ENCODE measurements around the gene INSC. TPM values are rescaled to one million over a fixed set of nuclear protein-coding genes. Genes with fewer than 3 reads are reported as not detected.

The INSC gene
- total and polyA plus RNA-seq, 12 donors: 0.11 to 1.4 (median 0.61) TPM; not detected in 4

DNA sequence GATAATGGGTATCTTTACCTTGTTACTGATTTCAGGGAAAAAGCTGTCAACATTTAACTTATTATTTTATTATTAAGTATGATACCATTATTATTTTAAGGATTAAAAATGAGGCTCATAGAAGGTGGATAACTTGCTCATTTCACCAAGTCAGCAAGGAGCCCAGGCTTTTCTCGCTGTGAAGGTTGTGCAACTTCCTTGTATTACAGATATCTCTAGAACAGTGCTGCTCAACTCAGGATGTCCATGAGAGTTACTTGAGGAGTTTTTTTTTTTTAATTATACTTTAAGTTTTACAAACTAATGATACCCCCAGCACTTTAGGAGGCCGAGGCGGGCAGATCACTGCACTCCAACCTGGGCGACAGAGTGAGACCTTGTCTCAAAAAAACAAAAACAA, 98.2 kb downstream of the INSC start:
- H3K4me1 ChIP-seq (replicated peaks in 1 of 2): no peaks in the 10 kb centered on the region
- TF ChIP-seq, protein P1, sequence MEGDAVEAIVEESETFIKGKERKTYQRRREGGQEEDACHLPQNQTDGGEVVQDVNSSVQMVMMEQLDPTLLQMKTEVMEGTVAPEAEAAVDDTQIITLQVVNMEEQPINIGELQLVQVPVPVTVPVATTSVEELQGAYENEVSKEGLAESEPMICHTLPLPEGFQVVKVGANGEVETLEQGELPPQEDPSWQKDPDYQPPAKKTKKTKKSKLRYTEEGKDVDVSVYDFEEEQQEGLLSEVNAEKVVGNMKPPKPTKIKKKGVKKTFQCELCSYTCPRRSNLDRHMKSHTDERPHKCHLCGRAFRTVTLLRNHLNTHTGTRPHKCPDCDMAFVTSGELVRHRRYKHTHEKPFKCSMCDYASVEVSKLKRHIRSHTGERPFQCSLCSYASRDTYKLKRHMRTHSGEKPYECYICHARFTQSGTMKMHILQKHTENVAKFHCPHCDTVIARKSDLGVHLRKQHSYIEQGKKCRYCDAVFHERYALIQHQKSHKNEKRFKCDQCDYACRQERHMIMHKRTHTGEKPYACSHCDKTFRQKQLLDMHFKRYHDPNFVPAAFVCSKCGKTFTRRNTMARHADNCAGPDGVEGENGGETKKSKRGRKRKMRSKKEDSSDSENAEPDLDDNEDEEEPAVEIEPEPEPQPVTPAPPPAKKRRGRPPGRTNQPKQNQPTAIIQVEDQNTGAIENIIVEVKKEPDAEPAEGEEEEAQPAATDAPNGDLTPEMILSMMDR (IDR thresholded peaks at IDR 0.05): no peak
- TF ChIP-seq POLR2A (IDR thresholded peaks at IDR 0.05): no peak
- 82 to 88% (median 85%) methylated on average over 4 of the region's 4 CpGs for WGBS, 4 donors
- intact Hi-C loops (cut with DNase I): no loop called here
- H3K36me3 ChIP-seq (replicated peaks in 1 of 2): no peaks in the 10 kb centered on the region
- no peaks in the 10 kb centered on the region for H3K27me3 ChIP-seq
- no peak overlapping the region for H3K27ac ChIP-seq
- no peaks in the 10 kb centered on the region for H3K9me3 ChIP-seq (replicated peaks in 1 of 3)
- DNase-seq: no peak
- no peak overlapping the region for H3K4me3 ChIP-seq

DNA sequence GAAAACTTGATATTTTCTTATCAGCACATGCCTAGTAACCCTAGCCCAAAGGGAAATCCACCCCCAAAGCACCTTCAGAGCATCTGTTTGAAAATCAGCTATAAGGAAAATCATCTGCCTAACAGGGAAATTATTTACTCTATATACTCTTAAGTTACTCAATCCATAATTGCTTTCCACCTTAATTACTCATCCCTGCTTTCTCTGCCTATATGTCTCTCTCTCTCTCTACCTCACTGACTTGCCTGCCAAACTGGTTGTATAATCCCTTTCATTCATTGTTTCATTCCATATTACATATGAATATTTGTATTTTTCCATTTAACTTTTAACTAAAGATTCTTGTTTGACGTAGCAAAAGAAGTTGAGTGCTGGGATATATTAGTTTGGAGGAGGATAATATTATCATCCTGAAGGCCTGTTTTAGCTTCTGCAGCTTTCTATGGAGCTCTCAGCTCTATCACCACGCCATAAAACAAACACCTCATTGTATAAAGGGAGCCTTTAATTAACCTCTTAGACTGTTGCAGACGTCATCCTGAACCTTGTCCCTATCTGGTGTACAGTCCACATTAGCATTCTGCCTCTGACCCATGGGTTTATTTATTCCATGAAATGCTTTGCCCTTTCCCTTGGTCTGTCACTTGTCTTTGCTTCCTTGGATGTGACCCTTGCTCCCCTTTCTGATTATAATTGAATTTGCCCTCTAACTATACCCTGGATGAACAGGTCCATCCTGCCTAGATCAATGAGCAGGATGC, 98.9 kb downstream of the INSC start:
- no peak for DNase-seq
- Histone ChIP-seq H3K4me1 (replicated peaks in 1 of 2) (no peaks in the 10 kb centered on the region), H3K4me3 (no peak overlapping the region), H3K27ac (no peak overlapping the region), H3K27me3 (no peaks in the 10 kb centered on the region), H3K36me3 (replicated peaks in 1 of 2) (no peaks in the 10 kb centered on the region), H3K9me3 (replicated peaks in 1 of 3) (no peaks in the 10 kb centered on the region)
- 63 to 72% (median 68%) methylated on average over 3 of the region's 3 CpGs for WGBS, 4 donors
- intact Hi-C loops (cut with DNase I): no loop called here
- TF ChIP-seq, protein P1 (IDR thresholded peaks at IDR 0.05): no peak
- TF ChIP-seq POLR2A (IDR thresholded peaks at IDR 0.05): no peak

DNA sequence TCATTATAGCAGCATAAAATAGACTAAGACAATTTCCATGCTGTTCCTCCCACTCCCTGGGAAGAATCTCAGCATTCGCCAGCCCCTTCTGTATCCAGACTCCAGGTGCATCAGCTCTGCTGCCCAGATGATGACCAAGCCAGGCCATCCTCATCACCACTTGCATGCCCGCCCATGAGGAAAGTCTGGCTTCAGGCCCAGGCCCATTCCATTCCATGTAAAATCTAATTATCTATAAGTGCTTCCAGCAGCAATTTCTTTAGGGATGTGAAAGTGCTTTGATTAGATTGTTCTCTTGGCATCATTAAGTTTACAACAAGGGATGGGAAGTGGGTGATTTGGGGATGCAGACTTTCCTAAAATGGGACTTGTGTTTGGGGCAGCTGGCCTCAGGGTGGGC, 100.3 kb downstream of the INSC start:
- intact Hi-C loops (cut with DNase I): no loop called here
- Histone ChIP-seq H3K9me3 (replicated peaks in 1 of 3) (no peaks in the 10 kb centered on the region), H3K27ac (no peak overlapping the region), H3K36me3 (replicated peaks in 1 of 2) (no peaks in the 10 kb centered on the region), H3K4me3 (no peak overlapping the region), H3K27me3 (no peaks in the 10 kb centered on the region), H3K4me1 (replicated peaks in 1 of 2) (no peaks in the 10 kb centered on the region)
- WGBS, 4 donors: 75 to 90% (median 85%) methylated on average over 2 of the region's 2 CpGs
- DNase-seq: no peak
- TF ChIP-seq, protein P1 (IDR thresholded peaks at IDR 0.05): no peak
- no peak for TF ChIP-seq POLR2A (IDR thresholded peaks at IDR 0.05)

DNA sequence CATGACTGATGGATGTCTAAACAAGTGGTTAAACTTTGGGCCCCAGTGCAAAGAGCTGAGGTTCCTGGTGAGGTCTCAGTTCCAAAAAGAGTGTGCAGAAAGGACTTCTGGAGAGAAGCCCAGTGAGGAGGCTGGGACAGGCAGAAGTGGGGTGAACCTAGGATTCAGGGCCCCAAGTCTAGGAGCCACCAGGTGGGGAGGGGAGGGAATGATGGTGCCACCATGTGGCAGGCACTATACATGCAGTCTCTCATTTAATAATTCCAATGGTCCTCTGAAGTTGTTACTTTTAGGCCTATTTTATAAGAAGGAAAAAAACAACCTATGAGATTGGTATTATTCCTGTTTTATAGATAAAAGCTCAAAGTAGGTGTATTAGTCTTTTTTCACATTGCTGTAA, 102.0 kb downstream of the INSC start:
- no peaks in the 10 kb centered on the region for H3K36me3 ChIP-seq (replicated peaks in 1 of 2)
- H3K27me3 ChIP-seq: no peaks in the 10 kb centered on the region
- TF ChIP-seq, protein P1 (IDR thresholded peaks at IDR 0.05): no peak
- no peak for TF ChIP-seq POLR2A (IDR thresholded peaks at IDR 0.05)
- intact Hi-C loops (cut with DNase I): no loop called here
- H3K9me3 ChIP-seq (replicated peaks in 1 of 3): no peaks in the 10 kb centered on the region
- no peak for DNase-seq
- no peaks in the 10 kb centered on the region for H3K4me1 ChIP-seq (replicated peaks in 1 of 2)
- no peak overlapping the region for H3K4me3 ChIP-seq
- no peak overlapping the region for H3K27ac ChIP-seq
